ENCODE data around the gene SEMA3E. TPM values are rescaled to one million over a fixed set of nuclear protein-coding genes. Genes with fewer than 3 reads are reported as not detected.

The SEMA3E gene
- total RNA-seq, 4 donors from 2014 or later, result 0.13 to 2.7 (median 1.1) TPM

DNA sequence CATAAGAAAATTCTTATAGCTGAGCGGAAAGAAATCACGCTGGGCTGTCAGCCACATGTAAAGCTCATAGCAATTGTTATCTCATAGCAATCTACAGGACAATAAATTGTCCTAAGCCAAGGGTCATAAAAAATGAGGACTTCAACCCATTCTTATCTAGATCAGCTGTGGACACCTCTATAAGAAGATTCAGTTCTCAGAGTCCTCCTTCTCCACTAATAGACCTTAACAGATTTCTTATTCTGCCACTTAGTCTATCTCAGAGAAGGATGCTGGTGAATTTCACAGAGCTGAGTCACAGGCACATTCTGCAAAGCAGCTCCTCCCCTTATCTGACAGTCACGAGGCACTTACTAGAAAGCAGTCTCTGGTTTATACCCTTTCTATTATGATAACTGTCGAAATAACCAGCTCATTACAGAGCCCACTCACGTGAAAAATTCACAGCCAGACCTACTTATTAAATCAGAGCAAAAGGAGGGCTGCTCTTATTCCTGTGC is 300.9 kb downstream of the SEMA3E start:
- no peak overlapping the region for H3K4me3 ChIP-seq
- H3K27me3 ChIP-seq, result no peaks in the 10 kb centered on the region
- intact Hi-C loops (cut with DNase I), result no loop called here
- WGBS, 2 donors, result 46 to 55% methylated on average over 5 of the region's 5 CpGs
- no peaks in the 10 kb centered on the region for H3K9me3 ChIP-seq
- no peak overlapping the region for H3K27ac ChIP-seq
- H3K4me1 ChIP-seq, result no peaks in the 10 kb centered on the region
- DNase-seq, result no peak
- no peaks in the 10 kb centered on the region for H3K36me3 ChIP-seq
- TF ChIP-seq POLR2A (IDR thresholded peaks at IDR 0.05), result no peak
- TF ChIP-seq, protein P1, sequence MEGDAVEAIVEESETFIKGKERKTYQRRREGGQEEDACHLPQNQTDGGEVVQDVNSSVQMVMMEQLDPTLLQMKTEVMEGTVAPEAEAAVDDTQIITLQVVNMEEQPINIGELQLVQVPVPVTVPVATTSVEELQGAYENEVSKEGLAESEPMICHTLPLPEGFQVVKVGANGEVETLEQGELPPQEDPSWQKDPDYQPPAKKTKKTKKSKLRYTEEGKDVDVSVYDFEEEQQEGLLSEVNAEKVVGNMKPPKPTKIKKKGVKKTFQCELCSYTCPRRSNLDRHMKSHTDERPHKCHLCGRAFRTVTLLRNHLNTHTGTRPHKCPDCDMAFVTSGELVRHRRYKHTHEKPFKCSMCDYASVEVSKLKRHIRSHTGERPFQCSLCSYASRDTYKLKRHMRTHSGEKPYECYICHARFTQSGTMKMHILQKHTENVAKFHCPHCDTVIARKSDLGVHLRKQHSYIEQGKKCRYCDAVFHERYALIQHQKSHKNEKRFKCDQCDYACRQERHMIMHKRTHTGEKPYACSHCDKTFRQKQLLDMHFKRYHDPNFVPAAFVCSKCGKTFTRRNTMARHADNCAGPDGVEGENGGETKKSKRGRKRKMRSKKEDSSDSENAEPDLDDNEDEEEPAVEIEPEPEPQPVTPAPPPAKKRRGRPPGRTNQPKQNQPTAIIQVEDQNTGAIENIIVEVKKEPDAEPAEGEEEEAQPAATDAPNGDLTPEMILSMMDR (IDR thresholded peaks at IDR 0.05), result no peak

- Histone ChIP-seq H3K4me1 (no peaks in the 10 kb centered on the region), H3K4me3 (no peak overlapping the region), H3K36me3 (no peaks in the 10 kb centered on the region), H3K27me3 (no peaks in the 10 kb centered on the region), H3K27ac (no peak overlapping the region), H3K9me3 (no peaks in the 10 kb centered on the region)
- intact Hi-C loops (cut with DNase I), result no loop called here
- no peak for DNase-seq
- 36 to 65% methylated on average over 2 of the region's 2 CpGs for WGBS, 2 donors
- TF ChIP-seq, protein P1 (IDR thresholded peaks at IDR 0.05), result no peak
Measured at GRCh38 chr7:83339907-83340306, 309.0 kb downstream of the SEMA3E start.

DNA sequence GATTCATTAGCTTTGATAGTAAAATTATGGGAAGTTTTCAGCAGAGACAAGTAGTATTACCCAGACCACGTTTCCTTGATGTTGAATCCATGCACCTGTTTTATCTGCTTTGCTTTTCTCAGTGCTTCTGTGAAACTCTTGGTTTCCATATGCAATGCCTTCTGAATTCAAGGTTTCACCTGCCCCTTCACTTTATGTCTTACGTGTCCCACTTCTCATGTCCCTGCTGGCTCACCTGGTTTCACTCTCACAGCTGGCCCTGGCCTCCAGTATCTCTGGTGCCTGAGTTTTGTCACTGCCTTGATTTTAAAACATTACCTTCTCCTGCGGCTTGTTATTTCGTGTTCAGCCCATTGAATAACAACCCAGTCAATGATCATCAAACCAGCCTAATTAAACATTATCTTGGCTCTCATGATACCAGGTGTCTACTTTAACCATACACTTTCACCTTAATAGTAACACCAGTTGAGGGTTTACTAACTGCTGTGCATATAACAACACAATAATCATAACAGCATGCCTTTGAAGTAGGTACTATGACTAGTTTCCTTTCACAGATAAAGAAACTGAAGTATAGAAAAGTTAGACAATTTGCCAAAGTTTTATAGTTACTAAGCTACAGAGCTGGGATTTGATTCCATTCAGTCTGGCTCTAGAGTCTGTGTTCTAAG is 310.5 kb downstream of the SEMA3E start:
- WGBS, 2 donors, result 67 to 72% methylated on average over 4 of the region's 4 CpGs
- intact Hi-C loops (cut with DNase I), result no loop called here
- Histone ChIP-seq H3K4me3 (no peak overlapping the region), H3K36me3 (no peaks in the 10 kb centered on the region), H3K4me1 (no peaks in the 10 kb centered on the region), H3K27me3 (no peaks in the 10 kb centered on the region), H3K9me3 (no peaks in the 10 kb centered on the region), H3K27ac (no peak overlapping the region)
- DNase-seq, result no peak
- TF ChIP-seq, protein P1 (IDR thresholded peaks at IDR 0.05), result no peak
- no peak for TF ChIP-seq POLR2A (IDR thresholded peaks at IDR 0.05)

DNA sequence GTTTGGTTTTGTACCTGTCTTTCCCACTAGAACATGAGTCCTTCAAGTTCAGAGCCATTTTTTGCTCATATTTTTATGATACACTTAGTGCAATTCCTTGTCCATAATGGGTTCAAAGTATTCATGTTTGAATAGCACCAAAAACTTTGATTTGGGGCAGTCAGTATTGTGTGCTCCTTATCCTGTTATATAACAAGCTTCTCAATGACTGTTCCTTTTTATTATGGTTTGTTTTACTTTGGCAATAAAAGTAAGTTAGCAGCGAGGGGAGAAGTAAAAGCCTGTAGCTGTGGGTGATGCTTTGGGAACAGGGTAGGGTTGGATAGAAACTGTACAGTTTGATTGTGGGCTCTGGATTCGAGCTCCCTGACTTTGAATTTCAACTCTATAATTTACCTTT is 311.9 kb downstream of the SEMA3E start:
- 53 to 58% methylated on average over 2 of the region's 2 CpGs for WGBS, 2 donors
- intact Hi-C loops (cut with DNase I), result no loop called here
- TF ChIP-seq POLR2A (IDR thresholded peaks at IDR 0.05), result no peak
- TF ChIP-seq, protein P1 (IDR thresholded peaks at IDR 0.05), result no peak
- H3K9me3 ChIP-seq, result no peaks in the 10 kb centered on the region
- no peak for DNase-seq
- H3K27ac ChIP-seq, result no peak overlapping the region
- H3K27me3 ChIP-seq, result no peaks in the 10 kb centered on the region
- H3K36me3 ChIP-seq, result no peaks in the 10 kb centered on the region
- no peaks in the 10 kb centered on the region for H3K4me1 ChIP-seq
- no peak overlapping the region for H3K4me3 ChIP-seq

GRCh38 chr7:83326223-83326622 is 322.7 kb downstream of the SEMA3E start:
- H3K36me3 ChIP-seq, result no peaks in the 10 kb centered on the region
- WGBS, 2 donors, result 49 to 50% methylated on average over 2 of the region's 2 CpGs
- no peak for DNase-seq
- no peaks in the 10 kb centered on the region for H3K9me3 ChIP-seq
- H3K27me3 ChIP-seq, result no peaks in the 10 kb centered on the region
- TF ChIP-seq, protein P1 (IDR thresholded peaks at IDR 0.05), result no peak
- no peak for TF ChIP-seq POLR2A (IDR thresholded peaks at IDR 0.05)
- H3K4me1 ChIP-seq, result no peaks in the 10 kb centered on the region
- intact Hi-C loops (cut with DNase I), result no loop called here
- no peak overlapping the region for H3K4me3 ChIP-seq
- H3K27ac ChIP-seq, result no peak overlapping the region
